Keratinocyte (primary cell): ENCODE data around the gene TFAP2E. TPM values are rescaled to one million over a fixed set of nuclear protein-coding genes. Genes with fewer than 3 reads are reported as not detected.

ENCODE experiments used
- DNase-seq: peaks from one replicate; pipeline ENCODE4 v3.0.0-alpha.2; 2011; ENCODE audit warnings: low read depth, missing footprints, low spot score
- FAIRE-seq: peaks from 2 replicates; lab custom pipeline; 2011; peaks lifted over from hg19 to GRCh38; lab: Jason Lieb, UNC
- H2AFZ ChIP-seq: 2 replicates; pipeline ENCODE4 v1.6.0; 2012; ENCODE audit warnings: low read length, control low read depth, inconsistent platforms; ENCODE audit not compliant: control insufficient read depth
- H3K27ac ChIP-seq: 2 replicates; pipeline ENCODE4 v1.5.1; 2011; ENCODE audit warnings: low read length; ENCODE audit not compliant: control insufficient read depth, insufficient read depth
- H3K27me3 ChIP-seq: 3 replicates; pipeline ENCODE4 v1.6.0; 2011; ENCODE audit warnings: low read length; ENCODE audit not compliant: control insufficient read depth, insufficient read depth; ENCODE audit errors: extremely low read depth
- H3K36me3 ChIP-seq, 2 experiments: 2 replicates in 1 of 2; 3 replicates in 1 of 2; pipeline ENCODE4 v1.5.1; 2011; ENCODE audit warnings: low read length in 2 of 2, mild to moderate bottlenecking in 1 of 2; ENCODE audit not compliant: control insufficient read depth in 2 of 2, insufficient read depth in 2 of 2; ENCODE audit errors: extremely low read depth in 1 of 2
- H3K4me1 ChIP-seq: 3 replicates; pipeline ENCODE4 v1.5.1; 2011; ENCODE audit warnings: low read length; ENCODE audit not compliant: control insufficient read depth, insufficient read depth; ENCODE audit errors: extremely low read depth
- H3K4me2 ChIP-seq: 3 replicates; pipeline ENCODE4 v1.6.0; 2011; ENCODE audit warnings: low read depth, low read length; ENCODE audit not compliant: control insufficient read depth, insufficient read depth; ENCODE audit errors: extremely low read depth
- H3K4me3 ChIP-seq, 3 experiments: fragments of 200-600 bp in 1 of 3; sonication (generic) in 1 of 3; 2 replicates in 2 of 3; 3 replicates in 1 of 3; pipeline ENCODE4 v1.5.1; 2011 to 2016; ENCODE audit warnings: low read length in 3 of 3, mild to moderate bottlenecking in 3 of 3, control low read depth in 2 of 3, inconsistent platforms in 1 of 3, low read depth in 1 of 3, mixed read lengths in 1 of 3, mixed run types in 1 of 3, moderate library complexity in 1 of 3; ENCODE audit not compliant: control insufficient read depth in 2 of 3, insufficient read depth in 2 of 3; ENCODE audit errors: extremely low read depth in 1 of 3
- H3K79me2 ChIP-seq: 2 replicates; pipeline ENCODE4 v1.6.0; 2012; ENCODE audit warnings: low read length; ENCODE audit not compliant: control insufficient read depth, insufficient read depth
- H3K9ac ChIP-seq: 3 replicates; pipeline ENCODE4 v1.6.0; 2011; ENCODE audit warnings: low read length; ENCODE audit not compliant: control insufficient read depth, insufficient read depth; ENCODE audit errors: extremely low read depth
- H3K9me1 ChIP-seq: 3 replicates; pipeline ENCODE4 v1.6.0; 2011; ENCODE audit warnings: low read length; ENCODE audit not compliant: control insufficient read depth, insufficient read depth; ENCODE audit errors: extremely low read depth
- H3K9me3 ChIP-seq: 2 replicates; pipeline ENCODE4 v1.5.1; 2012; ENCODE audit warnings: low read depth, low read length; ENCODE audit not compliant: control insufficient read depth
- H4K20me1 ChIP-seq: 3 replicates; pipeline ENCODE4 v1.6.0; 2011; ENCODE audit warnings: low read length; ENCODE audit not compliant: control insufficient read depth, insufficient read depth; ENCODE audit errors: extremely low read depth
- CTCF ChIP-seq, 3 experiments: IDR thresholded peaks in 1 of 3; conservative IDR thresholded peaks in 1 of 3; optimal IDR thresholded peaks in 1 of 3; 2 replicates in 2 of 3; 3 replicates in 1 of 3; pipeline versions ENCODE3 to v1.5.1; 2011; ENCODE audit warnings: low read length in 3 of 3, mild to moderate bottlenecking in 3 of 3, moderate library complexity in 2 of 3, control low read depth in 1 of 3, inconsistent platforms in 1 of 3; ENCODE audit not compliant: insufficient read depth in 2 of 3; ENCODE audit errors: extremely low read depth in 1 of 3
- EZH2 ChIP-seq: IDR thresholded peaks from one replicate; pipeline ENCODE4 v1.6.1; 2012; ENCODE audit warnings: inconsistent platforms, mild to moderate bottlenecking, low read length, moderate library complexity
- dilution Hi-C: fragments of 300-500 bp; cut with MboI; formaldehyde crosslinking; loops from one replicate; pipeline ENCODE4 v1.7.0; 2020; ENCODE audit warnings: low sequenced_read_pairs; ENCODE audit not compliant: extremely low pct_ligation_motif_present
- polyA plus RNA-seq, 5 experiments: library from polyadenylated mRNA; depleted of rRNA in 3 of 5; stranded (reverse) in 3 of 5; stranded (forward) in 1 of 5; unstranded in 1 of 5; fragments of >200 nt; gene quantifications; 1 replicate in 1 of 5; 2 replicates in 3 of 5; 3 replicates in 1 of 5; pipeline versions ENCODE4 v1.2.1 to v1.2.3, GENCODE V29; 2011 to 2012; ENCODE audit warnings: missing spikeins in 2 of 5, low read depth in 1 of 5, low replicate concordance in 1 of 5

TFAP2E gene
- polyA plus RNA-seq, 1 donor (not counting 4 experiments of a cell fraction or from before 2014, with no cell fraction given): 0.26 TPM

- dilution Hi-C loops: no loop called here
- H3K79me2 ChIP-seq: peaks cover 5% of the 10 kb centered on the region
- peaks cover 43% of the 10 kb centered on the region for H3K4me1 ChIP-seq
- peaks cover 16% of the 10 kb centered on the region for H4K20me1 ChIP-seq
- peaks cover 13 to 19% of the 10 kb centered on the region in 2 experiments for H3K36me3 ChIP-seq
- peak; percentile 41 for FAIRE-seq
- H3K4me2 ChIP-seq: peak overlapping the region; percentile 47
- H3K9me1 ChIP-seq: no peaks in the 10 kb centered on the region
- H3K9ac ChIP-seq: no peak overlapping the region
- TF ChIP-seq EZH2: no peak
- no peak for TF ChIP-seq CTCF (optimal IDR thresholded peaks at IDR 0.05 in 1 of 3, IDR thresholded peaks at IDR 0.05 in 1 of 3, conservative IDR thresholded peaks at IDR 0.05 in 1 of 3; ENCODE audit: extremely low read depth in 1 of 3, insufficient read depth in 2 of 3, low read length in 3 of 3)
- H3K27ac ChIP-seq: no peak overlapping the region
- no peak overlapping the region for H2AFZ ChIP-seq
- DNase-seq: no peak
- no peaks in the 10 kb centered on the region for H3K9me3 ChIP-seq
- H3K4me3 ChIP-seq: no peak overlapping the region
- no peaks in the 10 kb centered on the region for H3K27me3 ChIP-seq
Observed at GRCh38 chr1:35561297-35561971, 11.7 kb upstream of the TFAP2E start.

- no peak overlapping the region for H3K9ac ChIP-seq
- H3K27me3 ChIP-seq: no peaks in the 10 kb centered on the region
- peaks cover 16% of the 10 kb centered on the region for H4K20me1 ChIP-seq
- DNase-seq (no peak), FAIRE-seq (no peak)
- peaks cover 39% of the 10 kb centered on the region for H3K4me1 ChIP-seq
- no peak overlapping the region for H3K4me2 ChIP-seq
- H3K9me1 ChIP-seq: no peaks in the 10 kb centered on the region
- no peak overlapping the region for H3K27ac ChIP-seq
- H3K36me3 ChIP-seq: peaks cover 13 to 19% of the 10 kb centered on the region in 2 experiments
- no peak overlapping the region for H3K4me3 ChIP-seq
- dilution Hi-C loops: no loop called here
- H3K9me3 ChIP-seq: no peaks in the 10 kb centered on the region
- H2AFZ ChIP-seq: no peak overlapping the region
- no peaks in the 10 kb centered on the region for H3K79me2 ChIP-seq
- TF ChIP-seq CTCF (optimal IDR thresholded peaks at IDR 0.05 in 1 of 3, IDR thresholded peaks at IDR 0.05 in 1 of 3, conservative IDR thresholded peaks at IDR 0.05 in 1 of 3; ENCODE audit: extremely low read depth in 1 of 3, insufficient read depth in 2 of 3, low read length in 3 of 3) (no peak), EZH2 (no peak)
Observed at GRCh38 chr1:35561972-35562680, 11.0 kb upstream of the TFAP2E start.
